Astrocyte (in vitro differentiated cells and primary cell): Measurements from ENCODE around the gene GBGT1. TPM values are rescaled to one million over a fixed set of nuclear protein-coding genes. Genes with fewer than 3 reads are reported as not detected.

ENCODE experiments used
- DNase-seq: peaks from one replicate; pipeline ENCODE4 v3.0.0-alpha.2; 2010; ENCODE audit warnings: low read depth
- FAIRE-seq: peaks from 2 replicates; lab custom pipeline; 2011; peaks lifted over from hg19 to GRCh38; lab: Jason Lieb, UNC
- H2AFZ ChIP-seq: 2 replicates; pipeline ENCODE4 v1.6.0; 2012; ENCODE audit warnings: low read depth, low read length, inconsistent platforms
- H3K27ac ChIP-seq: 2 replicates; pipeline ENCODE4 v1.5.1; 2011; ENCODE audit warnings: low read depth, low read length, inconsistent platforms
- H3K27me3 ChIP-seq: 2 replicates; pipeline ENCODE4 v1.6.0; 2011; ENCODE audit warnings: low read length, inconsistent platforms; ENCODE audit not compliant: insufficient read depth
- H3K36me3 ChIP-seq: 2 replicates; pipeline ENCODE4 v1.5.1; 2011; ENCODE audit warnings: low read length, inconsistent platforms; ENCODE audit not compliant: insufficient read depth
- H3K4me1 ChIP-seq: 2 replicates; pipeline ENCODE4 v1.5.1; 2011; ENCODE audit warnings: low read length, inconsistent platforms; ENCODE audit not compliant: insufficient read depth
- H3K4me2 ChIP-seq: 2 replicates; pipeline ENCODE4 v1.6.0; 2012; ENCODE audit warnings: low read length, inconsistent platforms
- H3K4me3 ChIP-seq: 2 replicates; pipeline ENCODE4 v1.5.1; 2011; ENCODE audit warnings: low read depth, mild to moderate bottlenecking, low read length, inconsistent platforms; ENCODE audit not compliant: insufficient read depth
- H3K79me2 ChIP-seq: 2 replicates; pipeline ENCODE4 v1.6.0; 2012; ENCODE audit warnings: mild to moderate bottlenecking, low read length, inconsistent platforms; ENCODE audit not compliant: insufficient read depth
- H3K9ac ChIP-seq: 2 replicates; pipeline ENCODE4 v1.6.0; 2012; ENCODE audit warnings: mild to moderate bottlenecking, low read length, inconsistent platforms
- H3K9me3 ChIP-seq: 2 replicates; pipeline ENCODE4 v1.5.1; 2012; ENCODE audit warnings: low read depth, mild to moderate bottlenecking, low read length, inconsistent platforms; ENCODE audit not compliant: insufficient read depth
- H4K20me1 ChIP-seq: 2 replicates; pipeline ENCODE4 v1.6.0; 2012; ENCODE audit warnings: low read length, inconsistent platforms; ENCODE audit not compliant: insufficient read depth
- H3K27ac Mint-ChIP-seq: one replicate; pipeline ENCODE4 v1.8.0; 2021; ENCODE audit warnings: mild to moderate bottlenecking, mixed read lengths; ENCODE audit not compliant: unreplicated experiment
- H3K27me3 Mint-ChIP-seq: one replicate; pipeline ENCODE4 v1.8.0; 2021; ENCODE audit warnings: low read depth, mixed read lengths; ENCODE audit not compliant: unreplicated experiment
- H3K36me3 Mint-ChIP-seq: one replicate; pipeline ENCODE4 v1.8.0; 2021; ENCODE audit warnings: low read depth, mixed read lengths; ENCODE audit not compliant: unreplicated experiment
- H3K4me1 Mint-ChIP-seq: one replicate; pipeline ENCODE4 v1.8.0; 2021; ENCODE audit warnings: low read depth, mixed read lengths; ENCODE audit not compliant: unreplicated experiment
- H3K4me3 Mint-ChIP-seq: one replicate; pipeline ENCODE4 v1.8.0; 2021; ENCODE audit warnings: mild to moderate bottlenecking, moderate library complexity, mixed read lengths; ENCODE audit not compliant: unreplicated experiment
- H3K9me3 Mint-ChIP-seq: one replicate; pipeline ENCODE4 v1.8.0; 2021; ENCODE audit warnings: mild to moderate bottlenecking, mixed read lengths; ENCODE audit not compliant: unreplicated experiment
- EZH2 ChIP-seq: IDR thresholded peaks from 2 replicates; pipeline ENCODE4 v1.6.1; 2012; ENCODE audit warnings: mild to moderate bottlenecking, low read length, inconsistent platforms; ENCODE audit not compliant: insufficient read depth
- total RNA-seq: library from RNA; stranded (reverse); gene quantifications from 2 replicates; pipeline ENCODE4 v1.2.1, GENCODE V29; 2021
- TF ChIP-seq, protein P1 (sequence below): IDR thresholded peaks from 2 replicates; pipeline ENCODE4 v1.5.1; 2011; ENCODE audit warnings: low read depth, mild to moderate bottlenecking, inconsistent platforms, low read length, moderate library complexity; ENCODE audit not compliant: insufficient read depth

The GBGT1 gene
- total RNA-seq, 1 donor from 2014 or later = 8.5 TPM

DNA sequence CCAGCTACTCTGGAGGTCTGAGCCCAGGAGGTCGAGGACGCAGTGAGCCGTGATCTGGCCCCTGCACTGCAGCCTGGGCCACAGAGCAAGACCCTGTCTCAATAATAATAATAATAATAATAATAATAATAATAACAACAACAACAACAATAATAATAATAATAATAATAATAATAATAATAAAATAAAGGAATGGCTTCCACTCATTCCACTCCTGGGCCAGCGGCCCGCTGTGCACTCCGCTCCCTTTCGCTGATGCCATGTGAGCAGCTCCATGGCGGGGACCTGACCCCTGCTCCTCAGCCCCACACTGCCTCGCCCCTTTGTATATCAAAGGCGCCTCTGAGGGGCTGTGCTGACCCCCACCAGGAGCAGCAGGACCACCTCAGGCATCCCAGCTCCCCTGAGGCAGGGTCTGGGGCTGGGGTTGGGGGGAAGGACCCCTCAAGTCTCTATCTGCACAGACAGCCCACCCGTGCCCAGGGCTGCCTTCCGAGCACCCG, 20.0 kb downstream of the GBGT1 start:
- no peaks in the 10 kb centered on the region for H3K36me3 ChIP-seq
- H3K4me1 ChIP-seq = peaks cover 23% of the 10 kb centered on the region
- H3K4me2 ChIP-seq = peak overlapping the region; percentile 83
- H3K36me3 Mint-ChIP-seq = peaks cover 4% of the 10 kb centered on the region
- H3K9ac ChIP-seq = peak overlapping the region; percentile 51
- no peaks in the 10 kb centered on the region for H3K9me3 ChIP-seq
- H3K4me3 Mint-ChIP-seq = peak overlapping the region; percentile 79
- DNase-seq (no peak), FAIRE-seq (no peak)
- peaks cover 60% of the 10 kb centered on the region for H3K79me2 ChIP-seq
- no peaks in the 10 kb centered on the region for H3K27me3 Mint-ChIP-seq
- H3K27ac ChIP-seq = no peak overlapping the region
- H3K4me1 Mint-ChIP-seq = peaks cover 21% of the 10 kb centered on the region
- no peaks in the 10 kb centered on the region for H3K27me3 ChIP-seq
- H3K9me3 Mint-ChIP-seq = no peaks in the 10 kb centered on the region
- peak overlapping the region; percentile 35 for H3K4me3 ChIP-seq
- no peak overlapping the region for H2AFZ ChIP-seq
- no peak overlapping the region for H3K27ac Mint-ChIP-seq
- TF ChIP-seq, protein P1, sequence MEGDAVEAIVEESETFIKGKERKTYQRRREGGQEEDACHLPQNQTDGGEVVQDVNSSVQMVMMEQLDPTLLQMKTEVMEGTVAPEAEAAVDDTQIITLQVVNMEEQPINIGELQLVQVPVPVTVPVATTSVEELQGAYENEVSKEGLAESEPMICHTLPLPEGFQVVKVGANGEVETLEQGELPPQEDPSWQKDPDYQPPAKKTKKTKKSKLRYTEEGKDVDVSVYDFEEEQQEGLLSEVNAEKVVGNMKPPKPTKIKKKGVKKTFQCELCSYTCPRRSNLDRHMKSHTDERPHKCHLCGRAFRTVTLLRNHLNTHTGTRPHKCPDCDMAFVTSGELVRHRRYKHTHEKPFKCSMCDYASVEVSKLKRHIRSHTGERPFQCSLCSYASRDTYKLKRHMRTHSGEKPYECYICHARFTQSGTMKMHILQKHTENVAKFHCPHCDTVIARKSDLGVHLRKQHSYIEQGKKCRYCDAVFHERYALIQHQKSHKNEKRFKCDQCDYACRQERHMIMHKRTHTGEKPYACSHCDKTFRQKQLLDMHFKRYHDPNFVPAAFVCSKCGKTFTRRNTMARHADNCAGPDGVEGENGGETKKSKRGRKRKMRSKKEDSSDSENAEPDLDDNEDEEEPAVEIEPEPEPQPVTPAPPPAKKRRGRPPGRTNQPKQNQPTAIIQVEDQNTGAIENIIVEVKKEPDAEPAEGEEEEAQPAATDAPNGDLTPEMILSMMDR = no peak
- no peak for TF ChIP-seq EZH2
- peaks cover 85% of the 10 kb centered on the region for H4K20me1 ChIP-seq

DNA sequence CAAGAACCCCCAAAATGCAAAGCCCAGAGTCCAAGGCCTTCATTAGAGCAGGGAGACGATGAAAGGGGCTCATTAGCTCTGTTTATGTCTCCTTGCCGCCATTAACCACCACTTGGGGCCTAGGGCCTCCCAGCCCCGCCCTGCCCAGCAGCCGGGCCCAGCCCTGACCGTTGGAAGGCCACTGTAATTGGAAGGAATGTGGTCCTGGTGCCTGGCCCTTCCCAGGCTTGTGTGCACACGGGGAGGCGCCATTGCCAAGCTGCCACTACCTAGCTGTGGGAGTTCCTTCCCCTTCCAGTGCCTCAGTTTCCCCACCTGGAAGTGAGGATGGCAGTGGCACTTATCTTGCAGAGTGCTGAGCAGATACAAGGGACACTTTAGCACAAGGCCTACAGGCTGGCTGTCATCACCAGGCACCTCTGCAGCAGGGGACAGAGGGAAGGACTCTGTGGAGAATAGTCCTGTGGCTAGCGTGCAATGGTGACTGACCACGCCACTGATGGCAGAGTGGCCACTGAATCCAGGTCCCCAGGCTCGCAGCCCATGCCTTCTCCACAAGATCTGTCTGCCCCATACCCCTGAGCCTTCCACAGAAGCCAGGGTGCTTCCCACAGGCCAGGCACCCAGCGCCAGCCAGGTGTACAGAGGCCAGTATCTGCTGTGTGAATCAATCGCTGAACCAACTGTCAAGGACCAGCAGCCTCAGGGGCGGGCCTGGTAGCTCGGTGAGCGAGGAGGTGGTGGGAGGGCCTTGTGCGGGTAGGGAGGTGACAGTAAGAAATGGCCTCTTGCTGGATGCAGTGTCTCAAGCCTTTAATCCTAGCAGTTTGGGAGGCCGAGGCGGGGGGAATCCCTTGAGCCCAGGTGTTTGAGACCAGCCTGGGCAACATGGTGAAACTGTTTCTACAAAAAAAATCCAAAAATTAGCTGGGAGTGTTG, 20.8 kb downstream of the GBGT1 start:
- DNase-seq = no peak
- FAIRE-seq = no peak
- H3K4me3 Mint-ChIP-seq = no peak overlapping the region
- peaks cover 21% of the 10 kb centered on the region for H3K4me1 Mint-ChIP-seq
- no peaks in the 10 kb centered on the region for H3K9me3 Mint-ChIP-seq
- no peak overlapping the region for H3K9ac ChIP-seq
- H3K36me3 Mint-ChIP-seq = peaks cover 4% of the 10 kb centered on the region
- H4K20me1 ChIP-seq = peaks cover 90% of the 10 kb centered on the region
- H2AFZ ChIP-seq = no peak overlapping the region
- H3K27me3 ChIP-seq = no peaks in the 10 kb centered on the region
- TF ChIP-seq EZH2 = no peak
- TF ChIP-seq, protein P1 = no peak
- H3K36me3 ChIP-seq = no peaks in the 10 kb centered on the region
- peaks cover 60% of the 10 kb centered on the region for H3K79me2 ChIP-seq
- H3K9me3 ChIP-seq = no peaks in the 10 kb centered on the region
- no peak overlapping the region for H3K4me2 ChIP-seq
- H3K4me3 ChIP-seq = no peak overlapping the region
- no peak overlapping the region for H3K27ac Mint-ChIP-seq
- H3K27ac ChIP-seq = no peak overlapping the region
- H3K4me1 ChIP-seq = peaks cover 16% of the 10 kb centered on the region
- no peaks in the 10 kb centered on the region for H3K27me3 Mint-ChIP-seq
